Right lobe of liver (tissue), 4 donors: ENCODE results near the gene IL1RAP.

Experiments
- CTCF ChIP-seq, 4 donors: fragments of 200-600 bp in 3 of 4; fragments of 450-650 bp in 1 of 4; IDR thresholded peaks; one replicate each; pipeline versions ENCODE4 v1.5.1 to v1.8.0; 2016 to 2022; ENCODE audit warnings: antibody characterized with exemption in 4 of 4, mild to moderate bottlenecking in 2 of 4
- POLR2A ChIP-seq: fragments of 450-650 bp; IDR thresholded peaks from one replicate; pipeline ENCODE4 v1.6.1; 2017; ENCODE audit warnings: antibody characterized with exemption, mild to moderate bottlenecking
- donor health status: DM: no; HTN: no; CAD: no.
- donor health status: DM: no; HTN: no; CAD: no.
- donor health status: DM: no; HTN: yes; CAD: no.

GRCh38 chr3:190532731-190533203 lies 18.9 kb downstream of the IL1RAP start:
- TF ChIP-seq POLR2A = no peak
- no peak for TF ChIP-seq CTCF (IDR thresholded peaks at IDR 0.05)
